Esophagus muscularis mucosa (tissue), 4 donors: ENCODE results near the gene FBRS. TPM values are rescaled to one million over a fixed set of nuclear protein-coding genes. Genes with fewer than 3 reads are reported as not detected.
"Not testable (repeated sequence)": the region's sequence is repeated elsewhere in the genome, so short reads cannot be mapped to it uniquely, and the experiment has no call there.

Experiments
- DNase-seq: peaks from one replicate; pipeline ENCODE4 v3.0.0-alpha.2; 2017; ENCODE audit errors: extremely low spot score
- H3K27ac ChIP-seq, 4 donors: fragments of 200-600 bp; sonication (generic); replicated peaks in 1 of 4; 1 replicate in 3 of 4; 2 replicates in 1 of 4; pipeline ENCODE4 v1.5.1; 2016 to 2019; ENCODE audit warnings: mild to moderate bottlenecking in 1 of 4
- H3K27me3 ChIP-seq, 4 donors: fragments of 200-600 bp; sonication (generic); one replicate each; pipeline versions ENCODE4 v1.5.1 to v1.6.0; 2016 to 2019
- H3K36me3 ChIP-seq, 4 donors: fragments of 200-600 bp; sonication (generic); one replicate each; pipeline ENCODE4 v1.5.1; 2016 to 2019
- H3K4me1 ChIP-seq, 4 donors: fragments of 200-600 bp; sonication (generic); one replicate each; pipeline ENCODE4 v1.5.1; 2016 to 2019
- H3K4me3 ChIP-seq, 4 donors: fragments of 200-600 bp; sonication (generic); 1 replicate in 2 of 4; 2 replicates in 2 of 4; pipeline ENCODE4 v1.5.1; 2016 to 2019; ENCODE audit warnings: mild to moderate bottlenecking in 4 of 4, moderate library complexity in 1 of 4
- H3K9me3 ChIP-seq, 4 donors: fragments of 200-600 bp; sonication (generic); 1 replicate in 3 of 4; 2 replicates in 1 of 4; pipeline ENCODE4 v1.5.1; 2016 to 2019
- EP300 ChIP-seq: sonication (generic); formaldehyde crosslinking; IDR thresholded peaks from one replicate; pipeline ENCODE4 v1.6.1; 2017; ENCODE audit warnings: antibody characterized with exemption
- POLR2A ChIP-seq: fragments of 450-650 bp; IDR thresholded peaks from one replicate; pipeline ENCODE4 v1.6.1; 2017; ENCODE audit warnings: antibody characterized with exemption, moderate library complexity, mild to moderate bottlenecking, low read depth
- POLR2AphosphoS5 ChIP-seq, 2 donors: sonication (generic); formaldehyde crosslinking; IDR thresholded peaks; one replicate each; pipeline ENCODE4 v1.6.1; 2017; ENCODE audit warnings: antibody characterized with exemption in 2 of 2
- WGBS: methylation state at CpG from one replicate; pipeline ENCODE4 v1.1.5; 2018; 5-methylcytosine and 5-hydroxymethylcytosine counted together
- intact Hi-C: fragments of 100-400 bp; cut with DNase I; formaldehyde crosslinking; loops from one replicate; pipeline ENCODE4 v1.15.1; 2023
- total RNA-seq, 4 donors: library from RNA; depleted of rRNA; stranded (reverse); fragments of >200 nt; gene quantifications; one replicate each; pipeline versions ENCODE4 v1.1.0 to v1.2.1, GENCODE V29; 2016
- TF ChIP-seq, protein P1 (sequence below), 3 experiments: fragments of 200-600 bp in 2 of 3; fragments of 450-650 bp in 1 of 3; sonication (generic) in 2 of 3; IDR thresholded peaks; one replicate each; pipeline ENCODE4 v1.5.1; 2017 to 2019; ENCODE audit warnings: antibody characterized with exemption in 3 of 3, mild to moderate bottlenecking in 2 of 3, moderate library complexity in 1 of 3

Gene FBRS
- total RNA-seq, 4 donors from 2014 or later: 26.2 to 63.4 (median 37.8) TPM

DNA sequence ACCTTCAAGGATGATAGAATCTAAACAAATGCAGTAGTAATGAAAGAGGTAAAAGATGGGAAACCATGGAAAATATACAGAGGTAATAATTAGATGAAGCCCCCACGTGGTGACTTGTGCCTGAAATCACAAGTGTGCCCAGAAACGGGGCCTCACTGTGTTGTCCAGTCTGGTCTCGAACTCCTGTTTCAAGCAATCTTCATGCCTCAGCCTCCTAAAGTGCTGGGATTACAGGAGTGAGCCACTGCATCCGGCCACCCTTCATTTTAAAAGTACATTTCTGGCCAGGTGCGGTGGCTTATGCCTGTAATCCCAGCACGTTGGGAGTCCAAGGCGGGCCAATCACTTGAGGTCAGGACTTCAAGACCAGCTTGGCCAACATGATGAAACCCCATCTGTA is 21.6 kb upstream of the FBRS start:
- peaks cover 6 to 27% (median 21%) of the 10 kb centered on the region in 4 donors for H3K4me1 ChIP-seq
- no peak overlapping the region for H3K4me3 ChIP-seq
- DNase-seq: no peak
- H3K27me3 ChIP-seq: no peaks in the 10 kb centered on the region
- H3K9me3 ChIP-seq: no peaks in the 10 kb centered on the region
- no peaks in the 10 kb centered on the region for H3K36me3 ChIP-seq
- no peak for TF ChIP-seq POLR2AphosphoS5 (IDR thresholded peaks at IDR 0.05)
- TF ChIP-seq EP300: no peak
- TF ChIP-seq, protein P1, sequence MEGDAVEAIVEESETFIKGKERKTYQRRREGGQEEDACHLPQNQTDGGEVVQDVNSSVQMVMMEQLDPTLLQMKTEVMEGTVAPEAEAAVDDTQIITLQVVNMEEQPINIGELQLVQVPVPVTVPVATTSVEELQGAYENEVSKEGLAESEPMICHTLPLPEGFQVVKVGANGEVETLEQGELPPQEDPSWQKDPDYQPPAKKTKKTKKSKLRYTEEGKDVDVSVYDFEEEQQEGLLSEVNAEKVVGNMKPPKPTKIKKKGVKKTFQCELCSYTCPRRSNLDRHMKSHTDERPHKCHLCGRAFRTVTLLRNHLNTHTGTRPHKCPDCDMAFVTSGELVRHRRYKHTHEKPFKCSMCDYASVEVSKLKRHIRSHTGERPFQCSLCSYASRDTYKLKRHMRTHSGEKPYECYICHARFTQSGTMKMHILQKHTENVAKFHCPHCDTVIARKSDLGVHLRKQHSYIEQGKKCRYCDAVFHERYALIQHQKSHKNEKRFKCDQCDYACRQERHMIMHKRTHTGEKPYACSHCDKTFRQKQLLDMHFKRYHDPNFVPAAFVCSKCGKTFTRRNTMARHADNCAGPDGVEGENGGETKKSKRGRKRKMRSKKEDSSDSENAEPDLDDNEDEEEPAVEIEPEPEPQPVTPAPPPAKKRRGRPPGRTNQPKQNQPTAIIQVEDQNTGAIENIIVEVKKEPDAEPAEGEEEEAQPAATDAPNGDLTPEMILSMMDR (IDR thresholded peaks at IDR 0.05): no peak
- TF ChIP-seq POLR2A: no peak
- 89% methylated on average over 7 of the region's 7 CpGs for WGBS
- intact Hi-C loops: no loop called here
- H3K27ac ChIP-seq: no peak overlapping the region

DNA sequence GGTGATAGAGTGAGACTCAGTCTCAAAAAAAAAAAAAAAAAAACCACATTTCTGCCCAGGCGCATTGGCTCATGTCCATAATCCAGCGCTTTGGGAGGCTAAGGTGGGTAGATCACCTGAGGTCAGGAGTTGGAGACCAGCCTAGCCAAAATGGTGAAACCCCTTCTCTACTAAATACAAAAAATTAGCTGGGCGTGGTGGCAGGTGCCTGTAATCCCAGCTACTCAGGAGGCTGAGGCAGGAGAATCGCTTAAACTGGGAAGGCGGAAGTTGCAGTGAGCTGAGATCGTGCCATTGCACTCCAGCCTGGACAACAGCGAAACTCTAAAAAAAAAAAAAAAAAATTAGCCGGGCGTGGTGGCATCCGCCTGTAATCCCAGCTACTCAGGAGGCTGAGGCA is 21.1 kb upstream of the FBRS start:
- H3K27me3 ChIP-seq, H3K27ac ChIP-seq, DNase-seq, H3K36me3 ChIP-seq, H3K9me3 ChIP-seq, intact Hi-C loops, H3K4me3 ChIP-seq: not testable (repeated sequence)
- H3K4me1 ChIP-seq: peaks cover 6 to 27% (median 21%) of the 10 kb centered on the region in 4 donors
- WGBS: 90% methylated on average over 10 of the region's 10 CpGs

DNA sequence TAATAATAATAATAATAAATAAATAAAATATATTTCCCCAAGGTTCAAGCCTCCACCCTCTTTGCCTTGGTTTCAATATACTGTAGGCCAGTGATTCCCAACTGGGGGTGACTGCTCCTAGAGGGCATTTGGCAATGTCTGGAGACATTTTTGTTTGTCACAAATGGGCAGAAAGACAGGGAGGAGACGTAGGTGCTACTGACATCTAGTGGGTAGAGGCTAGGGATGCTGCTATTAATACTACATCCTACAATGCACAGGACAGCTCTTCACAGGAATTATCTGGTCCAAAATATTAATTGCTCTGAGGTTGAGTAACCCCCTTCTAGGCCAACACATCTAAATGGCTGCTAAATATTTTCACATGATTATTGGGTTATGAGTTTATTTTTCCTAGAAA is 20.3 kb upstream of the FBRS start:
- Histone ChIP-seq H3K36me3 (no peaks in the 10 kb centered on the region), H3K4me1 (peaks cover 6 to 27% (median 21%) of the 10 kb centered on the region in 4 donors), H3K4me3 (no peak overlapping the region), H3K27ac (no peak overlapping the region), H3K9me3 (no peaks in the 10 kb centered on the region), H3K27me3 (no peaks in the 10 kb centered on the region)
- 8% methylated on average over 1 of the region's 1 CpG for WGBS
- no peak for DNase-seq
- TF ChIP-seq POLR2AphosphoS5 (IDR thresholded peaks at IDR 0.05): no peak
- TF ChIP-seq, protein P1 (IDR thresholded peaks at IDR 0.05): peak; percentile 8 to 23 (median 16)
- intact Hi-C loops: no loop called here

- WGBS: 85% methylated on average over 3 of the region's 3 CpGs
Observed at GRCh38 chr16:30641378-30641982, 16.8 kb upstream of the FBRS start.

GRCh38 chr16:30644334-30644830 is 13.8 kb upstream of the FBRS start:
- TF ChIP-seq, protein P1 (IDR thresholded peaks at IDR 0.05): no peak
- TF ChIP-seq POLR2AphosphoS5 (IDR thresholded peaks at IDR 0.05) (no peak), EP300 (no peak)
- Histone ChIP-seq H3K4me1 (peaks cover 0 to under 1% (median under 1%) of the 10 kb centered on the region in 4 donors), H3K9me3 (no peaks in the 10 kb centered on the region), H3K27me3 (no peaks in the 10 kb centered on the region), H3K4me3 (no peak overlapping the region), H3K36me3 (no peaks in the 10 kb centered on the region), H3K27ac (no peak overlapping the region)
- 70% methylated on average over 4 of the region's 4 CpGs for WGBS
- DNase-seq: no peak
- intact Hi-C loops: no loop called here

More at GRCh38 chr16:30641378-30641982, 16.8 kb upstream of the FBRS start:
- TF ChIP-seq, protein P1 (IDR thresholded peaks at IDR 0.05): no peak
- TF ChIP-seq POLR2A (no peak), POLR2AphosphoS5 (IDR thresholded peaks at IDR 0.05) (no peak), EP300 (no peak)
- intact Hi-C loops: no loop called here
- Histone ChIP-seq H3K9me3 (no peaks in the 10 kb centered on the region), H3K27me3 (no peaks in the 10 kb centered on the region), H3K27ac (no peak overlapping the region), H3K36me3 (no peaks in the 10 kb centered on the region), H3K4me3 (no peak overlapping the region), H3K4me1 (peaks cover 0 to under 1% (median 0%) of the 10 kb centered on the region in 4 donors)
- no peak for DNase-seq
